HepG2 (cell line): ENCODE data around the gene CCDC117. TPM values are rescaled to one million over a fixed set of nuclear protein-coding genes. Genes with fewer than 3 reads are reported as not detected.
A peak's percentile ranks its signal among the peaks of the same experiment; 100 is the strongest.

Experiments
- ARHGAP35 ChIP-seq: sonication (generic); formaldehyde crosslinking; IDR thresholded peaks from 2 replicates; pipeline ENCODE4 v1.9.0; 2022; ENCODE audit warnings: mild to moderate bottlenecking, inconsistent platforms, moderate library complexity, missing genetic modification reagents, borderline replicate concordance
- CBX5 ChIP-seq: sonication (generic); formaldehyde crosslinking; IDR thresholded peaks from 2 replicates; pipeline ENCODE4 v1.4.0; 2020; ENCODE audit warnings: missing genetic modification reagents, borderline replicate concordance
- ELF4 ChIP-seq: sonication (generic); formaldehyde crosslinking; IDR thresholded peaks from 2 replicates; pipeline ENCODE4 v1.5.0; 2020; ENCODE audit warnings: missing genetic modification reagents, mild to moderate bottlenecking, moderate library complexity, borderline replicate concordance
- FLYWCH1 ChIP-seq: sonication (generic); formaldehyde crosslinking; IDR thresholded peaks from 2 replicates; pipeline ENCODE4 v1.8.1; 2023; ENCODE audit warnings: mild to moderate bottlenecking, missing genetic modification reagents
- FOSL2 ChIP-seq: sonication (generic); formaldehyde crosslinking; IDR thresholded peaks from 2 replicates; pipeline ENCODE4 v1.4.0; 2020; ENCODE audit warnings: missing genetic modification reagents
- HHEX ChIP-seq: IDR thresholded peaks from 2 replicates; pipeline ENCODE4 v1.6.1; 2016; ENCODE audit warnings: control low read depth
- HNF4A ChIP-seq: sonication (generic); formaldehyde crosslinking; IDR thresholded peaks from 2 replicates; pipeline ENCODE4 v1.4.0; 2020; ENCODE audit warnings: missing genetic modification reagents
- HOXA3 ChIP-seq: sonication (generic); formaldehyde crosslinking; IDR thresholded peaks from 2 replicates; pipeline ENCODE4 v1.5.0; 2020; ENCODE audit warnings: missing genetic modification reagents
- LCORL ChIP-seq, 2 experiments: fragments of 450-650 bp in 1 of 2; sonication (generic) in 1 of 2; formaldehyde crosslinking in 1 of 2; IDR thresholded peaks; 2 replicates each; pipeline versions ENCODE4 v1.5.0 to v1.6.1; 2017 to 2020; ENCODE audit warnings: antibody characterized with exemption in 1 of 2, missing genetic modification reagents in 1 of 2
- NR2C2 ChIP-seq: sonication (generic); formaldehyde crosslinking; IDR thresholded peaks from 2 replicates; pipeline ENCODE4 v1.4.0; 2020; ENCODE audit warnings: missing genetic modification reagents, mild to moderate bottlenecking, moderate library complexity, borderline replicate concordance
- POLR2AphosphoS5 ChIP-seq: IDR thresholded peaks from 2 replicates; pipeline ENCODE4 v1.6.1; 2012; ENCODE audit warnings: low read depth, low read length
- PPARG ChIP-seq: conservative IDR thresholded peaks from 2 replicates; pipeline ENCODE4 v1.6.1; 2016; ENCODE audit warnings: missing biosample characterization, missing genetic modification reagents
- SAP130 ChIP-seq: IDR thresholded peaks from 2 replicates; pipeline ENCODE4 v1.6.1; 2016; ENCODE audit warnings: low read depth
- SPEN ChIP-seq: sonication (generic); formaldehyde crosslinking; IDR thresholded peaks from 2 replicates; pipeline ENCODE4 v1.5.1; 2020; ENCODE audit warnings: low read depth, mild to moderate bottlenecking, missing genetic modification reagents
- ZNF263 ChIP-seq: sonication (generic); formaldehyde crosslinking; IDR thresholded peaks from 2 replicates; pipeline ENCODE4 v1.4.0; 2020; ENCODE audit warnings: missing genetic modification reagents
- ZNF292 ChIP-seq: sonication (generic); formaldehyde crosslinking; IDR thresholded peaks from 2 replicates; pipeline ENCODE4 v1.8.1; 2022; ENCODE audit warnings: mild to moderate bottlenecking, low read depth, missing genetic modification reagents, borderline replicate concordance
- ZNF33A ChIP-seq: sonication (generic); formaldehyde crosslinking; IDR thresholded peaks from 2 replicates; pipeline ENCODE4 v1.5.1; 2020; ENCODE audit warnings: missing genetic modification reagents, mild to moderate bottlenecking, moderate library complexity, borderline replicate concordance
- ZNF460 ChIP-seq: sonication (generic); formaldehyde crosslinking; IDR thresholded peaks from 2 replicates; pipeline ENCODE4 v1.5.1; 2020; ENCODE audit warnings: missing genetic modification reagents, mild to moderate bottlenecking, borderline replicate concordance
- ZNF484 ChIP-seq: sonication (generic); formaldehyde crosslinking; IDR thresholded peaks from 2 replicates; pipeline ENCODE4 v1.5.1; 2020; ENCODE audit warnings: mild to moderate bottlenecking, low read depth, missing genetic modification reagents, borderline replicate concordance
- ZNF501 ChIP-seq: sonication (generic); formaldehyde crosslinking; IDR thresholded peaks from 2 replicates; pipeline ENCODE4 v1.5.1; 2020; ENCODE audit warnings: mild to moderate bottlenecking, moderate library complexity, missing genetic modification reagents
- polyA plus RNA-seq, 8 experiments: library from polyadenylated mRNA; depleted of rRNA in 3 of 8; stranded (reverse) in 7 of 8; unstranded in 1 of 8; fragments of >200 nt; fragmentation: Illumina TruSeq in 4 of 8; extraction: Trizol in 4 of 8; gene quantifications; 2 replicates each; pipeline versions ENCODE4 v1.2.1 to v1.2.3, GENCODE V29; 2011 to 2016; ENCODE audit warnings: low read depth in 4 of 8, missing spikeins in 1 of 8, mixed read lengths in 1 of 8; ENCODE audit not compliant: insufficient read depth in 1 of 8
- total RNA-seq, 5 experiments: library from RNA; depleted of rRNA; stranded (reverse); fragments of >200 nt; fragmentation: Illumina TruSeq; extraction: Trizol; gene quantifications; 2 replicates each; pipeline ENCODE4 v1.2.3, GENCODE V29; 2016; ENCODE audit warnings: low read depth in 1 of 5
- TF ChIP-seq, protein P1 (sequence below): sonication (generic); formaldehyde crosslinking; IDR thresholded peaks from 2 replicates; pipeline ENCODE4 v1.4.0; 2020; ENCODE audit warnings: missing genetic modification reagents
- TF ChIP-seq, protein P2 (sequence below): IDR thresholded peaks from 2 replicates; pipeline ENCODE4 v1.6.1; 2018; ENCODE audit warnings: missing genetic modification reagents, mild to moderate bottlenecking, missing compliant biosample characterization
- TF ChIP-seq, protein P3 (sequence below): sonication (generic); formaldehyde crosslinking; IDR thresholded peaks from 2 replicates; pipeline ENCODE4 v1.4.0; 2020; ENCODE audit warnings: missing genetic modification reagents; ENCODE audit errors: not compliant biosample characterization
- TF ChIP-seq, protein P4 (sequence below): IDR thresholded peaks from 2 replicates; pipeline ENCODE4 v1.6.1; 2012; ENCODE audit warnings: low read depth, low read length, improper control_type of control experiment

Gene CCDC117
- total and polyA plus RNA-seq, 2 of the 13 experiments (the other 11 are each of a cell fraction or from before 2014, with no cell fraction given) = 12.6 to 34.2 TPM

DNA sequence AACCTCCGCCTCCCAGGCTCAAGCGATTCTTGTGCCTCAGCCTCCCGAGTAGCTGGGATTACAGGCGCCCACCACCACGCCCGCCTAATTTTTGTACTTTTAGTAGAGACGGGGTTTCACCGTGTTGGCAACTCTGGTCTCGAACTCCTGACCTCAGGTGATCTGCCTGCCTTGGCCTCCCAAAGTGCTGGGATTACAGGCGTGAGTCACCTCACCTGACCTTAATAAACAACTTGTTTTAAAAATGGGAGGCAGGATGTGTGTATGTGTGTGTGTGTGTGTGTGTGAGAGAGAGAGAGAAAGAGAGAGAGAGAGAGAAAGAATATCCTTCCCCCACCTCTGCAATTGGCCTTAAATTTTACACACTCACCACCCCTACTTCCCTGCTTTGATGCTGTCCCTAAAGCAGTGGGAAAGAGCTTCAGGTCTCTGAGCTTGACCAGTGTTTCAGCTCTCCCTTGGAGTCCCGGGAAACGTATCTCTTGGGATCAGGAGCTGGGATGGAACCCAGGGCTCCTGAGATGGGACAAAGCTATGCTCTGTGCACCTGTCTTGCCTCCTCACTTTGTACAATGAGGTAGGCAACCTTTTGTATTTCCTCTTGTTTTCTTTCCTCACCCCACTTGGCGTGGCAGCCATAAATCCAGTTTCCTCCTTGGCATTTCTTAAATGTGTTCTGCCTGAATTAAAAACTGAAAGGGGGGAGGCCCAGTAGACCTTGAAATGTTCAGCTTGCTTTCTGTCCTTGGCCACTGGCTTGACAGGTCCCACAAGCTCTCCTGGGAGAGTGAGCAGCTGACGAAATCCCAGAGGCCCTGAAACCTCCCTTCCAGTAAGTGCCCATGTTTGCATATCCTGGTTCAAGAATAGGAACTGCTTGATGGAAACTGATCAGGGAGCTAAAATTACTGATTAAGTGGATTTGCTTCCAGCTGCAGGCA is 45.7 kb downstream of the CCDC117 start (continued):
- TF ChIP-seq ZNF460 (CRISPR knock-in tag) = peak; percentile 88
- TF ChIP-seq CBX5 = peak; percentile 55; the same call in 1 of the 2 replicates
- TF ChIP-seq, protein P1, sequence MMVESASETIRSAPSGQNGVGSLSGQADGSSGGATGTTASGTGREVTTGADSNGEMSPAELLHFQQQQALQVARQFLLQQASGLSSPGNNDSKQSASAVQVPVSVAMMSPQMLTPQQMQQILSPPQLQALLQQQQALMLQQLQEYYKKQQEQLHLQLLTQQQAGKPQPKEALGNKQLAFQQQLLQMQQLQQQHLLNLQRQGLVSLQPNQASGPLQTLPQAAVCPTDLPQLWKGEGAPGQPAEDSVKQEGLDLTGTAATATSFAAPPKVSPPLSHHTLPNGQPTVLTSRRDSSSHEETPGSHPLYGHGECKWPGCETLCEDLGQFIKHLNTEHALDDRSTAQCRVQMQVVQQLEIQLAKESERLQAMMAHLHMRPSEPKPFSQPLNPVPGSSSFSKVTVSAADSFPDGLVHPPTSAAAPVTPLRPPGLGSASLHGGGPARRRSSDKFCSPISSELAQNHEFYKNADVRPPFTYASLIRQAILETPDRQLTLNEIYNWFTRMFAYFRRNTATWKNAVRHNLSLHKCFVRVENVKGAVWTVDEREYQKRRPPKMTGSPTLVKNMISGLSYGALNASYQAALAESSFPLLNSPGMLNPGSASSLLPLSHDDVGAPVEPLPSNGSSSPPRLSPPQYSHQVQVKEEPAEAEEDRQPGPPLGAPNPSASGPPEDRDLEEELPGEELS (CRISPR knock-in tag) = peak; percentile 48
- TF ChIP-seq ELF4 (CRISPR knock-in tag) = no peak
- TF ChIP-seq ARHGAP35 (CRISPR knock-in tag) = no peak
- TF ChIP-seq SPEN (CRISPR knock-in tag) = peak; percentile 11; the same call in 1 of the 2 replicates
- peak; percentile 28; the same call in 1 of the 2 replicates for TF ChIP-seq LCORL (IDR thresholded peaks at IDR 0.05)
- no peak for TF ChIP-seq LCORL (CRISPR knock-in tag; IDR thresholded peaks at IDR 0.05)
- TF ChIP-seq ZNF263 (CRISPR knock-in tag) = no peak
- no peak for TF ChIP-seq ZNF33A (CRISPR knock-in tag)
- TF ChIP-seq, protein P2, sequence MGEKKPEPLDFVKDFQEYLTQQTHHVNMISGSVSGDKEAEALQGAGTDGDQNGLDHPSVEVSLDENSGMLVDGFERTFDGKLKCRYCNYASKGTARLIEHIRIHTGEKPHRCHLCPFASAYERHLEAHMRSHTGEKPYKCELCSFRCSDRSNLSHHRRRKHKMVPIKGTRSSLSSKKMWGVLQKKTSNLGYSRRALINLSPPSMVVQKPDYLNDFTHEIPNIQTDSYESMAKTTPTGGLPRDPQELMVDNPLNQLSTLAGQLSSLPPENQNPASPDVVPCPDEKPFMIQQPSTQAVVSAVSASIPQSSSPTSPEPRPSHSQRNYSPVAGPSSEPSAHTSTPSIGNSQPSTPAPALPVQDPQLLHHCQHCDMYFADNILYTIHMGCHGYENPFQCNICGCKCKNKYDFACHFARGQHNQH (CRISPR knock-in tag) = peak; percentile 58; the same call in 1 of the 2 replicates
- TF ChIP-seq ZNF484 (CRISPR knock-in tag) = no peak
- no peak for TF ChIP-seq NR2C2 (CRISPR knock-in tag)
- no peak for TF ChIP-seq FLYWCH1
- no peak for TF ChIP-seq HHEX (CRISPR knock-in tag)
- 0 out of 2 replicates have a peak, but pooled peaks have one; percentile 36 for TF ChIP-seq ZNF292 (CRISPR knock-in tag)
- peak; percentile 59 for TF ChIP-seq HOXA3 (CRISPR knock-in tag)
- peak; percentile 66 for TF ChIP-seq HNF4A (CRISPR knock-in tag)
- TF ChIP-seq SAP130 (CRISPR knock-in tag) = peak; percentile 66
- TF ChIP-seq, protein P3, sequence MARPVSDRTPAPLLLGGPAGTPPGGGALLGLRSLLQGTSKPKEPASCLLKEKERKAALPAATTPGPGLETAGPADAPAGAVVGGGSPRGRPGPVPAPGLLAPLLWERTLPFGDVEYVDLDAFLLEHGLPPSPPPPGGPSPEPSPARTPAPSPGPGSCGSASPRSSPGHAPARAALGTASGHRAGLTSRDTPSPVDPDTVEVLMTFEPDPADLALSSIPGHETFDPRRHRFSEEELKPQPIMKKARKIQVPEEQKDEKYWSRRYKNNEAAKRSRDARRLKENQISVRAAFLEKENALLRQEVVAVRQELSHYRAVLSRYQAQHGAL (CRISPR knock-in tag) = no peak
- peak; percentile 55 for TF ChIP-seq POLR2AphosphoS5
- peak; percentile 43; the same call in 1 of the 2 replicates for TF ChIP-seq PPARG (CRISPR knock-in tag)
- peak; percentile 90 for TF ChIP-seq FOSL2 (CRISPR knock-in tag)
- TF ChIP-seq, protein P4, sequence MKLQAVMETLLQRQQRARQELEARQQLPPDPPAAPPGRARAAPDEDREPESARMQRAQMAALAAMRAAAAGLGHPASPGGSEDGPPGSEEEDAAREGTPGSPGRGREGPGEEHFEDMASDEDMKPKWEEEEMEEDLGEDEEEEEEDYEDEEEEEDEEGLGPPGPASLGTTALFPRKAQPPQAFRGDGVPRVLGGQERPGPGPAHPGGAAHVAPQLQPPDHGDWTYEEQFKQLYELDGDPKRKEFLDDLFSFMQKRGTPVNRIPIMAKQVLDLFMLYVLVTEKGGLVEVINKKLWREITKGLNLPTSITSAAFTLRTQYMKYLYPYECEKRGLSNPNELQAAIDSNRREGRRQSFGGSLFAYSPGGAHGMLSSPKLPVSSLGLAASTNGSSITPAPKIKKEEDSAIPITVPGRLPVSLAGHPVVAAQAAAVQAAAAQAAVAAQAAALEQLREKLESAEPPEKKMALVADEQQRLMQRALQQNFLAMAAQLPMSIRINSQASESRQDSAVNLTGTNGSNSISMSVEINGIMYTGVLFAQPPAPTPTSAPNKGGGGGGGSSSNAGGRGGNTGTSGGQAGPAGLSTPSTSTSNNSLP = no peak
- no peak for TF ChIP-seq ZNF501 (CRISPR knock-in tag)
